ENCODE data around the gene PEBP1.

- TF ChIP-seq CTCF (IDR thresholded peaks at IDR 0.05): peak in 4 of 7 experiments; percentile 18 to 79 (median 65)
- no peak for TF ChIP-seq EP300 (IDR thresholded peaks at IDR 0.05)
These were observed 15.2 kb upstream of the PEBP1 start for GRCh38 chr12:118120579-118121363.

All from stomach (tissue), 4 donors.